DOHH2 (cell line): ENCODE measurements around the gene EPHA8.

ENCODE experiments used
- H3F3A ChIP-seq: fragments of 200-600 bp; sonication (generic), shearing (Covaris generic); 2 replicates; pipeline ENCODE4 v1.6.0; 2016; ENCODE audit warnings: antibody characterized with exemption, mild to moderate bottlenecking; ENCODE audit not compliant: control insufficient read depth, insufficient read depth
- H3K27ac ChIP-seq: fragments of 200-600 bp; sonication (generic); 2 replicates; pipeline ENCODE4 v1.5.1; 2014; ENCODE audit warnings: low read depth, mild to moderate bottlenecking, low read length, moderate library complexity
- H3K27me3 ChIP-seq: fragments of 200-600 bp; sonication (generic); 2 replicates; pipeline ENCODE4 v1.6.1; 2014; ENCODE audit warnings: mild to moderate bottlenecking, low read length, mixed read lengths; ENCODE audit not compliant: control insufficient read depth
- H3K36me3 ChIP-seq: fragments of 200-600 bp; sonication (generic); 2 replicates; pipeline ENCODE4 v1.6.1; 2014; ENCODE audit warnings: mild to moderate bottlenecking, low read length, moderate library complexity, mixed read lengths; ENCODE audit not compliant: control insufficient read depth
- H3K4me1 ChIP-seq: fragments of 200-600 bp; sonication (generic); 2 replicates; pipeline ENCODE4 v1.6.1; 2014; ENCODE audit warnings: mild to moderate bottlenecking, low read length, mixed read lengths; ENCODE audit not compliant: control insufficient read depth
- H3K4me2 ChIP-seq: fragments of 200-600 bp; sonication (generic); 2 replicates; pipeline ENCODE4 v1.6.0; 2014; ENCODE audit warnings: mild to moderate bottlenecking, low read length, moderate library complexity
- H3K4me3 ChIP-seq: fragments of 200-600 bp; sonication (generic); 2 replicates; pipeline ENCODE4 v1.5.1; 2014; ENCODE audit warnings: mild to moderate bottlenecking, low read length, mixed read lengths
- H3K79me2 ChIP-seq: fragments of 200-600 bp; sonication (generic); 2 replicates; pipeline ENCODE4 v1.6.1; 2014; ENCODE audit warnings: mild to moderate bottlenecking, low read length, mixed read lengths; ENCODE audit not compliant: control insufficient read depth
- H3K9me2 ChIP-seq: fragments of 200-600 bp; sonication (generic); replicated peaks from 2 replicates; pipeline ENCODE4 v1.6.1; 2014; ENCODE audit warnings: mild to moderate bottlenecking, low read length, mixed read lengths; ENCODE audit not compliant: control insufficient read depth
- H3K9me3 ChIP-seq: fragments of 200-600 bp; sonication (generic); 2 replicates; pipeline ENCODE4 v1.6.1; 2014; ENCODE audit warnings: antibody characterized with exemption, low read length, mixed read lengths; ENCODE audit not compliant: control insufficient read depth, insufficient read depth
- H4K20me1 ChIP-seq: fragments of 200-600 bp; sonication (generic); 2 replicates; pipeline ENCODE4 v1.6.0; 2014; ENCODE audit warnings: low read depth, mild to moderate bottlenecking, antibody characterized with exemption, low read length, moderate library complexity; ENCODE audit not compliant: control insufficient read depth, insufficient read depth
- EZH2phosphoT487 ChIP-seq: fragments of 200-600 bp; sonication (generic); IDR thresholded peaks from 2 replicates; pipeline ENCODE4 v1.6.1; 2017; ENCODE audit warnings: borderline replicate concordance, mild to moderate bottlenecking, antibody characterized with exemption, low read length, moderate library complexity, mixed read lengths
- TF ChIP-seq, protein P1 (sequence below): fragments of 200-600 bp; sonication (generic); IDR thresholded peaks from one replicate; pipeline ENCODE4 v1.5.1; 2014; ENCODE audit warnings: antibody characterized with exemption, mild to moderate bottlenecking, low read depth, low read length; ENCODE audit not compliant: poor library complexity, severe bottlenecking

Gene EPHA8

GRCh38 chr1:22613572-22613918 is 50.3 kb downstream of the EPHA8 start:
- no peaks in the 10 kb centered on the region for H3F3A ChIP-seq
- H4K20me1 ChIP-seq, result no peaks in the 10 kb centered on the region
- no peaks in the 10 kb centered on the region for H3K9me2 ChIP-seq
- H3K36me3 ChIP-seq, result no peaks in the 10 kb centered on the region
- no peaks in the 10 kb centered on the region for H3K4me1 ChIP-seq
- H3K27ac ChIP-seq, result no peak overlapping the region
- TF ChIP-seq EZH2phosphoT487, result no peak
- TF ChIP-seq, protein P1, sequence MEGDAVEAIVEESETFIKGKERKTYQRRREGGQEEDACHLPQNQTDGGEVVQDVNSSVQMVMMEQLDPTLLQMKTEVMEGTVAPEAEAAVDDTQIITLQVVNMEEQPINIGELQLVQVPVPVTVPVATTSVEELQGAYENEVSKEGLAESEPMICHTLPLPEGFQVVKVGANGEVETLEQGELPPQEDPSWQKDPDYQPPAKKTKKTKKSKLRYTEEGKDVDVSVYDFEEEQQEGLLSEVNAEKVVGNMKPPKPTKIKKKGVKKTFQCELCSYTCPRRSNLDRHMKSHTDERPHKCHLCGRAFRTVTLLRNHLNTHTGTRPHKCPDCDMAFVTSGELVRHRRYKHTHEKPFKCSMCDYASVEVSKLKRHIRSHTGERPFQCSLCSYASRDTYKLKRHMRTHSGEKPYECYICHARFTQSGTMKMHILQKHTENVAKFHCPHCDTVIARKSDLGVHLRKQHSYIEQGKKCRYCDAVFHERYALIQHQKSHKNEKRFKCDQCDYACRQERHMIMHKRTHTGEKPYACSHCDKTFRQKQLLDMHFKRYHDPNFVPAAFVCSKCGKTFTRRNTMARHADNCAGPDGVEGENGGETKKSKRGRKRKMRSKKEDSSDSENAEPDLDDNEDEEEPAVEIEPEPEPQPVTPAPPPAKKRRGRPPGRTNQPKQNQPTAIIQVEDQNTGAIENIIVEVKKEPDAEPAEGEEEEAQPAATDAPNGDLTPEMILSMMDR, result no peak
- H3K4me3 ChIP-seq, result no peak overlapping the region
- no peaks in the 10 kb centered on the region for H3K9me3 ChIP-seq
- no peak overlapping the region for H3K4me2 ChIP-seq
- H3K79me2 ChIP-seq, result no peaks in the 10 kb centered on the region
- no peaks in the 10 kb centered on the region for H3K27me3 ChIP-seq

DNA sequence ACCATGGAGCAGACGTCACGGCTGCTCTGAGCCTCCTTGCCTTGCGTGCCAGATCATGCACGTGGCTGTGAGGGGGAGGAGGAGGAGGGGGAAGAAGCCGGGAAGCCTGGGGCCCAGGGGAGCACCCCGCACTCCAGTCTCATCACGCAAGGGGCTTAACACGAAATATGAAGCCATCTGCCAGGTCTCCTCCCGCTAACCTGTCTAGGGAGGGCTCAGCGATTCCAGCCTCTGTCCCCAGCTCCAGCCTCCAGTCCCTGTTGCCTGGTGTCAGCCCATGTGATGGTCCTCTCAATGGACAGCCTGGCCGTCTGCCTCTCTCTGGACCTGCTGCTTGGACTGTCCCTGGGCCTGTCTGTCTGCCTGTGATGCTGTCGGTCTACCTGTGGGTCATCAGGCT is 50.7 kb downstream of the EPHA8 start:
- no peak overlapping the region for H3K4me3 ChIP-seq
- H3K27me3 ChIP-seq, result no peaks in the 10 kb centered on the region
- H3K4me2 ChIP-seq, result no peak overlapping the region
- no peaks in the 10 kb centered on the region for H3K79me2 ChIP-seq
- no peak overlapping the region for H3K27ac ChIP-seq
- H3K9me3 ChIP-seq, result no peaks in the 10 kb centered on the region
- no peaks in the 10 kb centered on the region for H3K4me1 ChIP-seq
- no peak for TF ChIP-seq EZH2phosphoT487
- TF ChIP-seq, protein P1, result no peak
- no peaks in the 10 kb centered on the region for H3K36me3 ChIP-seq
- no peaks in the 10 kb centered on the region for H4K20me1 ChIP-seq
- no peaks in the 10 kb centered on the region for H3F3A ChIP-seq
- H3K9me2 ChIP-seq, result no peaks in the 10 kb centered on the region

- no peak overlapping the region for H3K27ac ChIP-seq
- H3F3A ChIP-seq, result no peaks in the 10 kb centered on the region
- H3K4me3 ChIP-seq, result no peak overlapping the region
- H3K4me2 ChIP-seq, result no peak overlapping the region
- H3K27me3 ChIP-seq, result no peaks in the 10 kb centered on the region
- TF ChIP-seq, protein P1, result no peak
- no peak for TF ChIP-seq EZH2phosphoT487
- no peaks in the 10 kb centered on the region for H3K79me2 ChIP-seq
- H4K20me1 ChIP-seq, result no peaks in the 10 kb centered on the region
- H3K4me1 ChIP-seq, result no peaks in the 10 kb centered on the region
- H3K9me3 ChIP-seq, result no peaks in the 10 kb centered on the region
- no peaks in the 10 kb centered on the region for H3K9me2 ChIP-seq
- no peaks in the 10 kb centered on the region for H3K36me3 ChIP-seq
These were observed 52.6 kb downstream of the EPHA8 start for GRCh38 chr1:22615886-22616285.

DNA sequence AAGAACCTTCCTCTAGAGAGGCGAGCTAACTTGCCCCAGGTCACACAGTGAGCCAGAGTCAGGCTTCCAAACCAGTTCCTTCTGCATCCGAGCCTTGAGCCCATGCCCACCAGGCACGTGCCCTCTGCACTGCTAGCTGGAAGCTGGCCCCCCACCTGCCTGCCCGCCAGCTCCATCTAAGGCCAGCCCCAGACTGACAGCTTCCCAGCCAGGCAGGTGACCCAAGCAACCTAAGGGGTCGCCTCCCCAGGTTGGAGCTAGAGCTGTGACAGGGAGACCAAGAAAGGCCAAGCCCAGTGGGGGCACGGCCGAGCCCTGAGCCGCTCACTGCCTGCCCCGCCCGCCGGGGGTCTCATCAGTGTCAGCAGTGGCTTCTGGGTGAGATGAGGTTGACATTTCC is 53.3 kb downstream of the EPHA8 start:
- H3K4me2 ChIP-seq, result no peak overlapping the region
- H3K27ac ChIP-seq, result no peak overlapping the region
- TF ChIP-seq, protein P1, result no peak
- no peak for TF ChIP-seq EZH2phosphoT487
- no peaks in the 10 kb centered on the region for H3K79me2 ChIP-seq
- H3K9me2 ChIP-seq, result no peaks in the 10 kb centered on the region
- no peaks in the 10 kb centered on the region for H3K36me3 ChIP-seq
- no peaks in the 10 kb centered on the region for H3K27me3 ChIP-seq
- H3K9me3 ChIP-seq, result no peaks in the 10 kb centered on the region
- no peaks in the 10 kb centered on the region for H3K4me1 ChIP-seq
- H3F3A ChIP-seq, result no peaks in the 10 kb centered on the region
- H4K20me1 ChIP-seq, result no peaks in the 10 kb centered on the region
- no peak overlapping the region for H3K4me3 ChIP-seq
